GM20431 (cell line): ENCODE measurements around the gene MEX3C.

Source experiments
- in situ Hi-C: fragments of 300-500 bp; cut with MseI, MboI; formaldehyde crosslinking; loops from one replicate; pipeline ENCODE4 v1.15.0; 2020; ENCODE audit warnings: low sequenced_read_pairs; ENCODE audit not compliant: unreplicated experiment

Gene MEX3C

DNA sequence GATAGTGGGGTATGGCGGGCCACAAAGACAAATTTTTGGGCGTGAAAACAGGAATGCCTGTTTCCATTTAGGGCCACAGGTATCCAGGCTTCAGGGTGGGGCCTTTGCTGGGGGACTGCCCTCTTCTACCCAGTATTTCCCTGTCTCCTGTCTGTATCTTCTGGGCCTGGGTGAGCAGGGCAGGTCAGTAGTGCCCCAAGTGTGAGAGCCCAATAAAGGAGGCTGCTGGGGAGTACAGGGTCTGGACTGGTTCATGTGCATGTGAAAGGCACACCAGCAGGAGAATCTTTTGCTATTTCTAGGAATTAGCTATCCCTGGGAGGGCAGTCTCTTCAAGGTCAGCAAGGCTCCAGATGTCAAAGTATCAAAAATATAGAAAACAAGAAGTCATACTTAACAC is 71.5 kb downstream of the MEX3C start:
- in situ Hi-C loops, result no loop called here
